Activated T-cell treated with anti-CD3 and anti-CD28 coated beads, Interleukin-2, amount 50 U/mL, for 24 hours (primary cell): ENCODE measurements around the gene EDN2.

Experiments
- DNase-seq: peaks from one replicate; pipeline ENCODE4 v3.0.0-alpha.2; 2020
- H3K27ac Mint-ChIP-seq: 2 replicates; pipeline ENCODE4 v1.8.0; 2020; ENCODE audit warnings: mild to moderate bottlenecking, mixed read lengths
- H3K27me3 Mint-ChIP-seq: 2 replicates; pipeline ENCODE4 v1.8.0; 2020; ENCODE audit warnings: mixed read lengths
- H3K36me3 Mint-ChIP-seq: 2 replicates; pipeline ENCODE4 v1.8.0; 2020; ENCODE audit warnings: low read depth, mixed read lengths
- H3K4me1 Mint-ChIP-seq: 2 replicates; pipeline ENCODE4 v1.8.0; 2020; ENCODE audit warnings: low read depth, mixed read lengths
- H3K4me3 Mint-ChIP-seq: 2 replicates; pipeline ENCODE4 v1.8.0; 2020; ENCODE audit warnings: mild to moderate bottlenecking, moderate library complexity, mixed read lengths
- H3K9me3 Mint-ChIP-seq: 2 replicates; pipeline ENCODE4 v1.8.0; 2020; ENCODE audit warnings: mixed read lengths

EDN2 gene

GRCh38 chr1:41523949-41524675 is 39.6 kb upstream of the EDN2 start:
- H3K27ac Mint-ChIP-seq: no peak overlapping the region
- no peaks in the 10 kb centered on the region for H3K27me3 Mint-ChIP-seq
- no peak for DNase-seq
- no peaks in the 10 kb centered on the region for H3K9me3 Mint-ChIP-seq
- H3K36me3 Mint-ChIP-seq: peaks cover 62% of the 10 kb centered on the region
- no peaks in the 10 kb centered on the region for H3K4me1 Mint-ChIP-seq
- no peak overlapping the region for H3K4me3 Mint-ChIP-seq

GRCh38 chr1:41523071-41523470 is 38.6 kb upstream of the EDN2 start:
- Mint-ChIP-seq H3K27me3 (no peaks in the 10 kb centered on the region), H3K27ac (peak overlapping the region; percentile 27), H3K36me3 (peaks cover 72% of the 10 kb centered on the region), H3K9me3 (no peaks in the 10 kb centered on the region), H3K4me1 (no peaks in the 10 kb centered on the region), H3K4me3 (no peak overlapping the region)
- DNase-seq: no peak

- no peak overlapping the region for H3K4me3 Mint-ChIP-seq
- no peaks in the 10 kb centered on the region for H3K27me3 Mint-ChIP-seq
- no peaks in the 10 kb centered on the region for H3K9me3 Mint-ChIP-seq
- peaks cover 8% of the 10 kb centered on the region for H3K4me1 Mint-ChIP-seq
- DNase-seq: no peak
- peaks cover 84% of the 10 kb centered on the region for H3K36me3 Mint-ChIP-seq
- H3K27ac Mint-ChIP-seq: no peak overlapping the region
Measured at GRCh38 chr1:41521766-41522165, 37.3 kb upstream of the EDN2 start.

GRCh38 chr1:41520951-41521752 is 36.7 kb upstream of the EDN2 start:
- no peaks in the 10 kb centered on the region for H3K27me3 Mint-ChIP-seq
- H3K4me1 Mint-ChIP-seq: peaks cover 12% of the 10 kb centered on the region
- no peak overlapping the region for H3K27ac Mint-ChIP-seq
- H3K36me3 Mint-ChIP-seq: peaks cover 87% of the 10 kb centered on the region
- no peaks in the 10 kb centered on the region for H3K9me3 Mint-ChIP-seq
- no peak overlapping the region for H3K4me3 Mint-ChIP-seq
- no peak for DNase-seq

- no peak overlapping the region for H3K27ac Mint-ChIP-seq
Measured at GRCh38 chr1:41519667-41520066, 35.2 kb upstream of the EDN2 start.

GRCh38 chr1:41518471-41518870 is 34.0 kb upstream of the EDN2 start:
- Mint-ChIP-seq H3K4me1 (peaks cover 13% of the 10 kb centered on the region), H3K9me3 (no peaks in the 10 kb centered on the region), H3K36me3 (peaks cover 92% of the 10 kb centered on the region), H3K27me3 (no peaks in the 10 kb centered on the region), H3K27ac (no peak overlapping the region), H3K4me3 (no peak overlapping the region)
- DNase-seq: no peak

More at GRCh38 chr1:41519667-41520066, 35.2 kb upstream of the EDN2 start:
- no peak for DNase-seq
- Mint-ChIP-seq H3K9me3 (no peaks in the 10 kb centered on the region), H3K27me3 (no peaks in the 10 kb centered on the region), H3K4me1 (peaks cover 13% of the 10 kb centered on the region), H3K4me3 (no peak overlapping the region), H3K36me3 (peaks cover 91% of the 10 kb centered on the region)

GRCh38 chr1:41517062-41517438 is 32.6 kb upstream of the EDN2 start:
- Mint-ChIP-seq H3K27me3 (no peaks in the 10 kb centered on the region), H3K9me3 (no peaks in the 10 kb centered on the region), H3K27ac (no peak overlapping the region), H3K4me1 (peaks cover 13% of the 10 kb centered on the region), H3K4me3 (no peak overlapping the region), H3K36me3 (peaks cover 92% of the 10 kb centered on the region)
- DNase-seq: no peak

GRCh38 chr1:41516168-41517061 is 31.9 kb upstream of the EDN2 start:
- peaks cover 13% of the 10 kb centered on the region for H3K4me1 Mint-ChIP-seq
- H3K27ac Mint-ChIP-seq: no peak overlapping the region
- H3K9me3 Mint-ChIP-seq: no peaks in the 10 kb centered on the region
- H3K27me3 Mint-ChIP-seq: no peaks in the 10 kb centered on the region
- DNase-seq: peak; percentile 83
- H3K4me3 Mint-ChIP-seq: no peak overlapping the region
- H3K36me3 Mint-ChIP-seq: peaks cover 92% of the 10 kb centered on the region

GRCh38 chr1:41515778-41516167 is 31.3 kb upstream of the EDN2 start:
- peaks cover 92% of the 10 kb centered on the region for H3K36me3 Mint-ChIP-seq
- H3K4me1 Mint-ChIP-seq: peaks cover 13% of the 10 kb centered on the region
- H3K9me3 Mint-ChIP-seq: no peaks in the 10 kb centered on the region
- DNase-seq: no peak
- H3K27me3 Mint-ChIP-seq: no peaks in the 10 kb centered on the region
- H3K27ac Mint-ChIP-seq: no peak overlapping the region
- no peak overlapping the region for H3K4me3 Mint-ChIP-seq

- no peaks in the 10 kb centered on the region for H3K9me3 Mint-ChIP-seq
- peaks cover 13% of the 10 kb centered on the region for H3K4me1 Mint-ChIP-seq
- no peak overlapping the region for H3K4me3 Mint-ChIP-seq
- H3K27me3 Mint-ChIP-seq: no peaks in the 10 kb centered on the region
- peaks cover 88% of the 10 kb centered on the region for H3K36me3 Mint-ChIP-seq
- no peak for DNase-seq
- no peak overlapping the region for H3K27ac Mint-ChIP-seq
Measured at GRCh38 chr1:41515131-41515678, 30.7 kb upstream of the EDN2 start.

GRCh38 chr1:41514381-41514780 is 29.9 kb upstream of the EDN2 start:
- peaks cover 13% of the 10 kb centered on the region for H3K4me1 Mint-ChIP-seq
- no peaks in the 10 kb centered on the region for H3K9me3 Mint-ChIP-seq
- DNase-seq: no peak
- peaks cover 87% of the 10 kb centered on the region for H3K36me3 Mint-ChIP-seq
- no peaks in the 10 kb centered on the region for H3K27me3 Mint-ChIP-seq
- no peak overlapping the region for H3K4me3 Mint-ChIP-seq
- no peak overlapping the region for H3K27ac Mint-ChIP-seq

- Mint-ChIP-seq H3K27me3 (no peaks in the 10 kb centered on the region), H3K9me3 (no peaks in the 10 kb centered on the region), H3K4me3 (no peak overlapping the region), H3K4me1 (peaks cover 13% of the 10 kb centered on the region), H3K36me3 (peaks cover 85% of the 10 kb centered on the region), H3K27ac (no peak overlapping the region)
- no peak for DNase-seq
Measured at GRCh38 chr1:41513383-41513735, 28.9 kb upstream of the EDN2 start.

GRCh38 chr1:41512701-41513382 is 28.4 kb upstream of the EDN2 start:
- H3K27me3 Mint-ChIP-seq: no peaks in the 10 kb centered on the region
- no peak overlapping the region for H3K27ac Mint-ChIP-seq
- DNase-seq: no peak
- peaks cover 80% of the 10 kb centered on the region for H3K36me3 Mint-ChIP-seq
- H3K4me3 Mint-ChIP-seq: no peak overlapping the region
- no peaks in the 10 kb centered on the region for H3K9me3 Mint-ChIP-seq
- H3K4me1 Mint-ChIP-seq: peaks cover 11% of the 10 kb centered on the region

- H3K4me1 Mint-ChIP-seq: peaks cover under 1% of the 10 kb centered on the region
- no peak for DNase-seq
- H3K4me3 Mint-ChIP-seq: no peak overlapping the region
- H3K27ac Mint-ChIP-seq: no peak overlapping the region
- H3K9me3 Mint-ChIP-seq: no peaks in the 10 kb centered on the region
- H3K27me3 Mint-ChIP-seq: no peaks in the 10 kb centered on the region
- peaks cover 66% of the 10 kb centered on the region for H3K36me3 Mint-ChIP-seq
Measured at GRCh38 chr1:41511239-41511540, 26.7 kb upstream of the EDN2 start.
